Activated naive CD8-positive, alpha-beta T cell treated with anti-CD3 and anti-CD28 coated beads, Interleukin-2, amount 50 U/mL, for 16 hours (primary cell): ENCODE data around the gene RPL3.

Experiments
- DNase-seq: peaks from one replicate; pipeline ENCODE4 v3.0.0-alpha.2; 2020; ENCODE audit warnings: low read depth, low spot score

The RPL3 gene

DNA sequence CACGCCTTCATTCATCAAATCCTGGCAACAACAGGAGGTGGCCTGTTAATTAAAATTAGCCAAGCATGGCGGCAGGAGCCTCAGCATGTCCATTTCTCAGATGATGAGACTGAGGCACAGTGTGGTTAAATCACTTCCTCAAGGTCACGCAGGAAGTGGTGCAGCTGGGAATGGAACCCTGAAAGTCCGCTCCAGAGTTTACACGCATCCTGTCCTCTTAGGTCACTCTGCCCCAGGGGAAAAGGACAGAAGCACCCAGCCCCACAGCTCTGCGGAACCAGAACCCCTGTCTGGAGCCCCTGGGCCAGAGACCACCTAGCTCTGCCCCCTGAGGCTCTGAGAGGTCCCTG lies 19.6 kb downstream of the RPL3 start:
- no peak for DNase-seq

DNA sequence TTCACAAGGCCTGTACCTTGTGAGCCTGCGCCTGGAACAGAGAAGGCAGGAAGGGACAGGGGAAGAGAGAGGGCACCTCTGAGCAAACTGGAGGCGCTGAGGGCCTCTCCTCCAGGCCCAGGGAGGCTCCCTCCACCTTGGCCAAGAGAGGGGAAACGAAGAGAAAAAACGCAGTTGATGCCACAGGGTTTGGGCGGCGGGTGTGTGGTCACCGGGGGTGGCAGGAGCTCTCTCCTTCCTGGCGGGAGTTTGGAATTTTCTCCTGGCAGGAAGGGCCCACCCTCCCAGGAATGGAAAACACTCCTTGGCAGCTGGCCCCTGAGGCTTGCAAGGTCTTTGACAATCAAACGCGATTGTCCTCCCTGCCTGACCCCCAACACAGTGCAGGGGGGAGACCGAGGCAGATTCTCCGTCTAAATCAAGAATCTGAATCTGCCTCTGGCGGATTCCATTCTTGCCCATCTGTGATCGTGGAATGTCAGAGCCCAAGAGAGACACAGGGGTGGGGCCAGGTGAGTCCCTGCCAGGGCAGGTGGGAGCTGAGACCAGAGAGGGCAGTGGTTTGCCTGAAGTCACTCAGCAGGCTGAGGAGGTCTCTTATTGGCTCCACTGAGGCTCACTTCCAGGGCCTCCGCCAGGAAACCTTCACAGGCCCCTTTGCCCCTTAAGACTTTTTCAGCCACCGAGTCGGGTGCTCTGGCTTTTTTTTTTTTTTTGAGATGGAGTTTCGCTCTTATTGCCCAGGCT lies 21.0 kb downstream of the RPL3 start:
- no peak for DNase-seq

DNA sequence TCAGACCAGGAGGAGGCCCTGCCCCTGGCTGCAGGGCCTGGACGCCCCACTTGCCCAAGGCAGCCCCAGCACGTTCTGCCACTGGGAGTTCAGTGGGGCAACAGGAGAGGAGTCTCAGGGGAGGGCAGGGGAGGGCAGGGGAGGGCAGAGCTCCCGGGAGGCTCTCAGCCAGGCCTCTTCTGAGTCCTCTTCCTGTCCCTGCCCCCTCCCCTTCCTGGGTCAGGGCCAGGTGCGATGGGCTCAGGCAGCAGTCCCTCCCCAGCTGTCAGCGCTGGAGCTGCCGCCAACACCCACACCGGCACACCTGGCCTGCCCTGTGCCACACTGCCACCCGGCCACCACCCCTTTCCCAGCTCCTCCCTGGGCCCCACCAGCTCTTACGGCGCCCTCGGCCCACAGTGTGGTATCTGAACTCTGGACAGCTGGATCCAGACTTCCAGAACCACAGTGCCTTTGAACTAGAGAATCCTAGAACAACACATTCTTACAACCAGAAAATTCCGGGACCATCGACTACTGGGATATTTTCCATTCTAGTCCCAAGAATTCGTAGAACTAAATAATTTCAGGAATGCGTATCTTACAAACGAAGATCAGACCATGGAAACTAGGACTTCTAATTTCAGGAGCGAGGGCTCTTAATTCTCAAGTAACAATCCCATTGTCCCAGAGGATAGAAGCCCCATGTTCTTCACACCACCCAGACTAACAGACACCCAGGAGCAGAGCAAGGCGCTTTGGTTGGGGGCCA lies 21.8 kb downstream of the RPL3 start:
- DNase-seq, result no peak

DNA sequence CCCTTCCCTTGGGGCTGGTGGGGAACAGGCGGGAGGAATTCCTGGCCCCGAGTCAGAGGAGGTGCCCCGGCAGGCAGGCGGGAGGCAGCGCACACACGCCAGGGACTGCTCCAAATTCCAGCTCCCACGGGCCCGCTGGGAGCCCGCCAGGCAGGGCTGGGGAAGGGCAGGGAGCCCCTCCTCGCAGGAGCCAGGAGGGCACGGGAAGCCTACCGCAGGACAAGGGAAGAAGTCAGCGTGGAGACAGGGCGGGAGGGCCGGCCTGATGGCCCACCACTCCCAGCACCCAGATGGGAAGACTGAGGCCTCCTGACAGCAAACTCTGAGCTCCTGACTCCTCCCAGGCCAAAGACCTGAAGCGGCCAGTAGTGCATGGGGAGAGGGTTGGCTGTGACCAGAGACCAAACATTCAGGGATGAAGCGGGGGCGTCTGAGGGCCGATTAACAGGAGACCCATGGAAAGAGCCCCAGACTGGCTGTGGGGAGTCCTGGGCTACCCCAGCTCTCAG lies 22.4 kb downstream of the RPL3 start:
- no peak for DNase-seq

DNA sequence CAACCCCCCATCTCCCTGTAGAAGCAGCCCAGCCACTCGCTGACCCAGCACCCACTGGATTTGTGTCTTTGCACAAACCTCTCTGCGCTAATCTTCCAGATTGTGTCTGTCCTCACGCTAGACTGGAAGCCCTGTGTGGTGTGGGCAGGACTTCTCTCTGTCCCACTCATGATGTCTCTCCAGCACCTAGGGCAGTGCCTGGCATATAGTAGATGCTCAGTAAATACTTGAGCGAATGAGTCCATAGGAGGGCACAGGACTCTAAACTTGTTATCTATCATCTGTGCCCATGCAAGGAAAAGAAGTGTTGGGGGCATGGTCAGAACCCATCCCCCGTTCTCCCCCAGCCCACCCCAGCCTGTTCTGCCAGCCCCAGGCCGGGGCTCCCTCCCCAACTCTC lies 22.9 kb downstream of the RPL3 start:
- no peak for DNase-seq

DNA sequence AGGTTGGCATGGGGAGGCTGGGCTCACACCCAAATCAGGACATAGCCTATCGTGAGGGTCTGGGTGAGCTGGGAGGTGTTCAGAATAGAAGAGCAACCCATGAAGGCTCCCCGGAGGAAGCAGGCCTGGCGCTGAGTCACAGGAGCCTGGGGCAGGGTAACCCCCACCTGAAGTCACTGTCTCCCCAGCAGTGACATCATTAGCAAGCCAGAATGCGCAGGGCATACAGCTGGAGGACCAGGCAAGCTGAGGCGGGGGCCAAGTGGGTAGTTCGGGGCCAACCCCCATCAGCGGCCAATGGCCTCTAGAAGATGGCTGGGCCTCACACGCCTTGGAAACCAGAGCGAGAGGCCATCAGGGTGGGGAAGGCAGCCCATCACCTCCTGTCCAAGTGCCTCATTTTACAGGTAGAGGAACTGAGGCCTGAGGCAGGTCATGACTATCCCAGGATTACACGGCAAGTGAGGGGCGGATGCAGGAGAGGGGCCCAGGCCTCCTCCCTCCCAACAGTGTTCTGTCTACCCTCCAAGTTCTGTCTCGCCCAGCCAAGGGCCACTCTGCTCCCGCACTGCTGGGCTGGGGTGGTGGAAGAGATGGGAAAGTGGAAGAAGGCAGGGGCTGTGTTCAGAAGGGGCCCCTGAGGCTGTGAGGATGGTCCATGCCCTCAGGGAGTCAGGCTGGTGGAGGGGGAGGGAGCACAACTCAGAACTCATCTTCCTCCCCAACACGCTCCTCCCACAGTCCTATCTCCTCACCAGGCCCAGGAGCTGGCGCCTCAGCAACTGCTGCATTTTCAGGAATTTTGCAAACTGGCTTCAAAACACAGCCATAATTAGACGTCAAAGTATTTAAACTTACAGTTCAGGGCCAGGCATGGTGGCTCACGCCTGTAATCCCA lies 24.6 kb downstream of the RPL3 start:
- no peak for DNase-seq

DNA sequence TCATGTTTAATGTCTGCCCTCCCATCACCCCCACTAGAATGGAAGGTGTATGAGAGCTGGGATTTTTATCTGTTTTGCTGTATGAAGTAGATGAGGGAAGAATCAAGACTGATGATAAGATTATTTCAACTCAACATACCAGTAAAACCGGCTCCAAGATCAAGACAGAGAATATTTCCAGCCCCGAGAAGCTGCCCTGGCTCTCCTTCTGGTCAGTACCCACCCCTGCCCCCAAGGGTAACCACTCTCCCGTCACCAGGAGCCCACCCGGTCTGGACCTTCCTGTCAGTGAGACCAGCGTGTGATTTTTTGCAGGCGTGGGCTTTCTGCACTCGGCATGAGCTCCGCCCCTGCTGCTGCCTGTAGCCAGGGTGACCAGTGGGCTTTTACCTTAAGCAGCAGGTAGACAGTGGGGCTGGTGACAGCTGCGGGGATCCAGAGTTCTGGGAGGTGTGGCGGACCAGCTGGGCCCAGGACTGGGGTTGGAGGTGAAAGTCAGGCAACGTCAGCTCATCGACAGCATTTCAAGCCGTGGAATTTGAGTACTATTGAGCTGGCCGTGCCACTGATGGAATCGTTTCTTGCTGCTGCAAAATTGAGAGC lies 25.6 kb downstream of the RPL3 start:
- DNase-seq, result no peak

DNA sequence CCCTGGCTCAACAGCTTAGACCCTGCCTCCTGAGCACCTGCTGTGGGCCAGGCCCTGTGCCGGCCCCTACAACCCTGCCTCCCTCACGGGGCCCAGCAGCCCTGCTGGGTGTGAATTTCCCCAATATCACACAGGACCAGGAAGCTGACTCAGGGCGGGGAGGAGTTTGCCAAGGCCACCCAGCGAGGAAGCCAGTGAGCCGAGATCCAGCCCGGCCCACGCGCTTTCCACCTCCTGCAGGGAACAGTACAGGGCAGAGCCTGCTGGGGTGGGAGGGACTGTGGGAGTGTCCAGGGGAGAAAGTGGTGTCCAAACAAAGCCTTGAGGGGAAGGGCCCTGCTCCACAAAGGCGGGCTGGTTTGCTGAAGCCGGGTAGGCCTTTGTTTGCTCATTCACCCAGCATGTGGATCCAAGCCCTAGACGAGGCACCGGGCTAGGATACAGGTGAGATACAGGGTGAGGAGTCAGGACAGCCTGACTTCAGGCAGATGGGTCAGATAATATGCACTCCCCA lies 26.8 kb downstream of the RPL3 start:
- DNase-seq, result no peak

DNA sequence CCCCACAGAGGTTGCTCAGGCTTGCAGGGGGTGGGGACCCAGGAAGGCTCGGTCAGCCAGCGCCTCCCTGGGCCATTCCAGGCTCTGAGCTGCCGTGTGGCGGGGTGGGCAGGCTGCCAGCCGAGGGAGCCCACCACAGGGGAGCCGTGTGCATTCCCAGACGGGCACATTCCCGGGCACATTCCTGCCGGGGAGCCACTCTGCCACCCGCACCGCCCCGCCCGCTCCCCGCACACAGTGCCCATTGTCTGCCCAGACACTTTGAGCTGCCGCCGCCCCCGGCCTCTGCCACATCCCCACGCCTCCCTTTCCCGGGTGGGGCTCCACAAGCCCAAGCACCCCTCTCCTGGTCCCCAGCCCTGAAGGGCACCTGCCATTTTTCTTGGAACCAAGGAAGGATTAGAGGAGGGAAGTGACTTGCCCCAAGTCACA lies 27.4 kb downstream of the RPL3 start:
- no peak for DNase-seq

DNA sequence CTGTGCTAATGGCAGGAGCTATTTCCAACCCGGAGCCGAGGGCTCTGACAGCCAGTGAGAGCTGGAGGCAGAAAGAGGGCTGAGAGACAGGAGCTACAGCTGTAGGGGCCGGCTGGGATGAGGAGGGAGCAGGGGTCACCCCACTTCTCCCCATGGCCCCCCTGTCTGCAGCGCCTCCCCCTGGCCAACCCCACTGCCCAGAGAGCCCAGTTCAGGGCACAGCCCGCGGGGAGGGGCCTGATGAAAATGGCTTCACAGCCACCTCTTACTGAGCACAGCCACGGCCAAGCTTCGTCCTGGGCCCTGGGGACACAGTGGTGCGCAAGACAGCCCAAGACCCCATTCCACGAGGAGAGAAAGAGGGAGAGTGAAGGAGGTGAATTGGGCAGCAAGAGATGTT lies 27.9 kb downstream of the RPL3 start:
- no peak for DNase-seq

DNA sequence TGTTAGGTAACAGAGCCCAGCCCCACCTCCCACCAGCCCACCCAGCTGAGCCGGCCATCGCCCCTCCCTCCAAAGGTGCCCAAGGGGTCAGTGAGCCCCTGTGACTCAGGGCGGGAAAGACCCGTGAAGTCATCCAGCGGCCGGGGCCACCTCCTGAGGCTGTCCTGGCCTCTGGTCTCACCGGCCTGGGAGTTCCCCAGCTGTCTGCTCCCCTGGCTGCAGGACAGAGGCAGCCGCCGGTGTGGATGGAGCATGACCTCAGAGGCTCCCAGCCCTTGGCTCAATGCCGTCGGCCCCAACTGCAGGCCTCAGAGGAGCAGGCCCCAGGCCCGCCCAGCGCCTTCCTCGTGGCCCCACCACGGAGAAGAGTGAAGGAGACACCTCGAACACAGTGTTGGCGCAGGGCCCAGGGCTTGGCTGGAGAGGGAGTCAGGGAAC lies 28.7 kb downstream of the RPL3 start:
- no peak for DNase-seq

DNA sequence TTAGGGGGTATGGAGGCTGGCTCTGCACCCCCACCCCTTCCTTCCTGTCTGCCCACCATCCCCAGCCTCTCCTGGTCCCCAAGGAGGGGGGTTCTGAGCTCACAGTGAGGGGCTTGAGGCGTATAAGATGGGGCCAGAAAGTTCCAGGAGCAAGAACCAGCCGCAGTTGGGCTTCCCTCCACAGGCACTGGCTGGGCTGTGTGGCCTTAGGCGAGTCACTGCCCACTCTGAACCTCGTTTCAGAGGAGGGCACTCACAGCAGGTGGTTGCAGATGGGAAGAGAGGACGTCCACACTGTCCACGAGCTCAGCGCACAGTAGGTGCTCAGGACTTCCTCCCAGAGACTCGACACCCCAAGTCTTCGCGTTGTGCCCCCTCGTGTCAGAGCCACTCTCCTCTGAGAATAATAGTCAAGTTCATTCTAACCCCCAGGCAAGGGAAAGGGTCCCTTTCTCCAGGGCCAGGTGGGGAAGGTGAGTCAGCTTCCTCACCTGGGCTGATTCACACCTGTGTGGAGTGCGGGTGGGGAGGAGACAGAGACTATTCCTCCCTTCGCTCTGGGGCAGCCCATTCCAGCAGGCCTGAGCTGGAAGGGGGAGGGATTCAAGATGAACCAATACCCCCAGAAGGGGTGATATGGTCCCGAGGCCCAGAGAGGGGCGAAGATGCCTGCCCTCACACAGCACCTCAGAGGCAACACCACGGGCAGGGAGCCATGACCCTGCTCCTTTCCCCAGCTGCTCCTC lies 29.3 kb downstream of the RPL3 start:
- DNase-seq, result no peak

DNA sequence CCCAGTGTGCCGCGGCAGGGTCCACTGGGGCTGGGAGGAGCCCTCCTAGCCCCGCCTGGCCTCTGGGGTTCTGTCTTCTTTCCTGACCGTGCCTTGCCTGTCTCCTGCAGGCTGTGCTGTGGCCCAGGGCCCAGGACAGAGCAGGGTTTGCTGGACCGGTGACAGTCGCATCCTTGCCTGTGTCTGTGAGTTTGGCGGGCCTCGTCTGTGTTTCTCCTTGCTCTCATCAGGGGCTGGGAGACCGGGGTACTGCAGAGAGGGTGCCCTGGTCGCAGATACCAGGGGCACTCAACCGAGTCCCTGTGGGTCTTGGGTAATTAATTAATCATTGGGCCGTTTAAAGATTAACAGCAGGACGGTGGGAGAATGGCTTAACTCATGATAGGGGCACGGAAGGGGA lies 29.9 kb downstream of the RPL3 start:
- DNase-seq, result no peak

DNA sequence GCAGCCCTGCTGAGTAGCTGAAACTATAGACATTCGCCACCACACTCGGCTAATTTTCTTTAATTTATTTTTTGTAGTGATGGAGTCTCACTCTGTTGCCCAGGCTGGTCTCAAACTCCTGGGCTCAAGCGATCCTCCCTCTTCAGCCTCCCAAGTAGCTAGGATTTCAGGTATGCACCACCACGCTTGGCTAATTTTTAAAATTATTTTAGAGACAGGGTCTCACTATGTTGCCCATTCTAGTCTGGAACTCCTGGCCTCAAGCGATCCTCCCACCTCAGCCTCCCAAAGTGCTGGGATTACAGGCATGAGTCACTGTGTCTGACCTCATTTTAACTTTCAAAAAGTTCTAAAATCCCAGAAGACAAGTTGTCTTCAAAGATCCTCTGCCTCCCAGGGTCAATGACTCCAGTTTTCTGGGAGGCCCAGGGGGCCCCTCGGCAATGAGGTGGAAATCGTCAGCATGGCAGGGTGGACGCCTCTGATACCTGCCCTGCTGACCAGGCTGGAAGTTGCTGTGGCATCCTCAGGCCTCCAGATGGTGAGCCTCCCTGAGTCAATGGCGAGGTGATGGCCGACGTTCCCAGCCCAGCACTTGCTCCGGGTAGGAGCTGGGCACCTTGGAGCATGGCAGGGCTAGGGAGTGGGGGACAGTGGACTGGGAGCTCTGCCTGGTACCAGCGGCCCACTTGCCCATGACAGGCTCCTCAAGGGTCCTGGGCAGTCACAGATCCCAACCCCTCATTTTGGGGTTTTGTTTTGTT lies 31.1 kb downstream of the RPL3 start:
- DNase-seq, result no peak

DNA sequence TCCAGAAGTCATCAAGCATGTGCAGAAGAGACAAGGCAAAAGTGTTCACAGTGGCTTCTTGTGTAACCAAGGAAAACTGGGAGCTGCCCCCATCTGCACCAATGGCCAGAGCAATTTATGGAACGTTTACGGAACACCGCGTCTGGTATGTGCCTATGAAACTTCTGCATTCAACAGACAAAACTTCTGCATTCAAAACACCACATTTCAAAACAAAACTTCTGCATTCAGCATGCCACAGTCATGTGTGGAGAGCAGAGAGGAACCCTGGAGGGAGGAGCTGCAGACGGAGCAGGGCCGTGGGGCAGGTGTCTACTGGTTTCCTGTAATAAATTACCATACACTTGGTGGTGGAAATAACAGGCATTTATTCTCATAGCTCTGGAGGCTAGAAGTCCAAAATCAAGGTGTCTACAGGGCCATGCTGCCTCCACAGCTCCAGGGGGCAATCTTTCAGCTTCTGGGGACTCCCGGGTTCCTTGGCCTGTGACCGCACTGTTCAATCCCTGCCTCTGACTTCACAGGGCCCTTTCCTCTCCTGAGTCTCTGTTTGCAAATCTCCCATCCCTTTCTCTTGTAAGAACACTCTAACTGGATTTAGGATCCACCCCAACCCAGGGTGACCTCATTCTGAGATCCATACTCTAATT lies 32.2 kb downstream of the RPL3 start:
- no peak for DNase-seq

DNA sequence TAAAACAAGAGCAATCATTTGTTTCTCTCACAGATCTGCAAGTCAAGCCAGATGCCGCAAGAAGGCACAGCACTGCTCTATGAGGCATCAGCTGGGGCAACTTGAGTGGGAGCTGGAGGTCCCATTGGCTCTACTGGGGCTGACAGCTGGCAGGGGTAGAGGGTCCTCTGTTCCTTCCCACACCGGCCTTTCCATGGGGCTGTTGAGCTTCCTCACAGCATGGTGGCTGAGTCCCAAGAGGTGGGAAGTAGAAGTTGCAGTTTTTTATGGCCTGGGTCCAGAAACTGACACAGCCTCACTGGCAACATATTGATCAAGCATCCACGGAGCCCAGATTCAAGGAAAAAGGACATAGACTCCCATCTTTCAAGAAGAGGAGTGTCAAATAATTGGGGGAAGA lies 34.4 kb downstream of the RPL3 start:
- DNase-seq, result no peak

DNA sequence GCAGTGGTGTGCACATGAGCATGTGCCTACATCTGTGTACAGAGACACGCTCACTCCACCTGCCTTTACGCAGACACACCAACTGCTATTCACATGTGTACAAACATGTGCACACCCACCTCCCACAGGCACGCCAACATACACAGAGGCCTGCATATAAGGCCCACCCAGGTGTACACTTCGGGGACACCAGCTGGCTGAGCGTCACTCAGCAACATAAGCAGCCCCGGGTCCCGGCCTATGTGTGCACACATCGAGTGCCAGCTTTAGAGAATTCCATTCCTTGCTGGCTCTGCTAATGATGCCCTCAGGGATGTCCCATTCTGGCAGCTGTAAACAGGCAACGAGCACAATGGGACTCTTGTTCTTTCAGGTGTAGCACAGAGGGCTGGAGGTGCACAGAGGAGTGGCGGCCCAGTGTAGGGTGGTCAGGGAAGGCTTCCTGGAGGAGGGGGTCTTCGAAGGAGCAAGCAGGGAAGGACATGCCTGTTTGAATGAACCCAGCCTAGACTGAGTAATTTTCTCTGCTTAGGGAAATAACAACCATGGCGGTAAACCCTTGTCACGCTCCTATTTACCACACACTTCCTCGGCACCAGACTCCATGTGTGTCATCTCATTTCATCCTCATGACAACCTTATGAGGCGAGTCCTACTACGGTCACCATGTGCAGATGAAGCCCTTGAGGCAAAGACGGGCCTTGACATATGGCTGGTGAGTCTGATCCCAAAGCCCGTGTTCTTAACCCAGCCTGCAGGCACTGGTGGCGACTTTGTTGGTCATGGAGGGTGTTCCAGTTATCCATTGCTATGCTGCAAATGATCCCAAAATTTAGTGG lies 35.1 kb downstream of the RPL3 start:
- no peak for DNase-seq

DNA sequence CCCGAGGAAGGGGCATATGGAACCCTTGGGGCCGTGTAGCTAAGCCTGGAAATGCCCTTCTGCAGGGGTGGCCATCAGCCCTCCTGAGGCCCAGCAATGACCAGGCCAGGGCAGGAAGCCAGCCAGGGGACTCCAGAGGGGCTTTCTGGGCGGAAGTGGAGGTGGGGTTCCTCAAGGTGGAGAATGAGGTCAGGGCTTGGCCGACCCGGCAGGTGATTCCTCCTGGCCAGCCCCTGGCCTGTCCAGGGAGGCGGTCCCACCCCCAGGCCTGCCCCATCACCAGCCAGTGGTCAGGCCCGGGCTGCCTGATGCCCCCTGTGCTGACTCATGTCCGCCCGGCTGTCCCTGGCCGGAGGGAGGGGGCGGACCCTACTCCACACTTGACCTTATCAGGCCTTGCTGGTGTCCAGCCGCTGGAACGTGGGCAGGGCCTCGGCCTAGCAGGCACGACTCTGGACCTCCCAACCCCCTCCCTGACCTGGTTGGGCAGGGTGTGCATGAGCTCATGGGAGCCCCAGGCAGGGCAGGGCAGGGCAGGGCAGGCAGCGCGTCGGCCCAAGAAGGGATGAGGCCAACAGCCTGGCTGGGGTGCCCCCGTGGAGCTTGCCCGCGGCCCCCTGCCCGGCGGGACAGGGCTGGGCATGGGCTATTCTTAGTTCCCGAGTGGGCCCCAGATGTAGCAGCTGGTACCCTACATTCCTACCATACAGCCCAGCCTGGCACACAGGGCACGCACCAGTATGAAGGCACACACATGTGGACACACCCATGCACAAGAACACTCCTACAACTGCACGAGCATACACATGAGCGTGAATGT lies 35.9 kb downstream of the RPL3 start:
- DNase-seq, result no peak
